Measurements from ENCODE around the gene ARCN1.
"Not testable (repeated sequence)": the region's sequence is repeated elsewhere in the genome, so short reads cannot be mapped to it uniquely, and the experiment has no call there.

Gene ARCN1

DNA sequence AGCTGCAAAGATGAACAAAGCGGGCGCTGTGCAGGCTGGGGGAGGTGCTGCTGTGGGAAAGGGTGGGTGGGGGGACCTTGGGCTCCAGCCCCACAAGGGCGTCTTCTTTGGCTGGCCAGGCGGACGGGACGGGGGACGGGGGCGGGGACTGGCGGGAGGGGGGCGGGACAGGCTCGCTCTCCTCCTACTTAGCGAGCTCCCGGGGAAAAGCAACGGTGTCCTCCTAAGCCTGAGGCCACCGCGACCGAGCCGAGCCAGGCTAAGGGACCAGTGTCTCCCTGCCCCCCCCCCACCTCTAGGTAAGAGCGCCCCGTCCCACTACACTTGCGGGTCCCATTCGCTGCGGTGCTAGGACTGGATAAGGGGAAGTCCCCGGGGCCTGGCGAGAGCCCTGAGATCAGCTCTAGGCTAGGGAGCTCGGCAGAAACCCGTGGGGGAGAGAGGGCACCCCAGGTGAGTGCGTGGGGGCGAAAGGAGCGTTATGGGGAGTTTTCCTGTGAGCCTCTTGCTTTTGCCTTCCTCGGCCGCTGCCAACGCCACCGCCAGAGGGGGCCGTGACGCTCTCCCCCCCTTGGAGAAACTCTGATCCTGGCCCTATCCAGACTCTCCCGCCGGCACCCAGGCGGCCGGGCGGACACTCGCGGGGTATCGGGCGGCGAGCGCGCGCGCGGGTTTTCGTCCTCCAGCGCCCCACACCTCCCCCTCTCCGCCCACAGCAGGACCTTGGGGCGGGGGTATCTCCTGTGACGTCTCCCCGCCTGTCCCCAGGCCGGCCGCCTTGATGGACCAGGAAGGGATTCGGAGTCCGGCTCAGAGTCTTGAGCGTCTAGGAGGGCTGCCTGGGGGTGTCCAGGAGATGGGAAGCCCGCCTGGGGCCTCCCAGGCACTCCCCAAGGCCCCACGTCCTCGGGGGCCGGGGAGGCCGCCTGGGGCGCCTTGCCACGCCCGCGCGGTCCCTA lies 35.5 kb downstream of the ARCN1 start, which contains the start of gene PHLDB1:
TSS of gene PHLDB1 (plus strand) at position 215 of the 959 bp plus-strand sequence. CDS start 6,222 bp downstream, outside the sequence.
- no peaks in the 10 kb centered on the region for H3K27me3 Mint-ChIP-seq
- peaks cover 2% of the 10 kb centered on the region for H3K36me3 Mint-ChIP-seq
- H3K4me1 Mint-ChIP-seq (ENCODE audit: low read depth), result peaks cover 19% of the 10 kb centered on the region
- no peaks in the 10 kb centered on the region for H3K9me3 Mint-ChIP-seq (ENCODE audit: low read depth)
- peak within 1 kb of the TSS; percentile 72 for H3K27ac Mint-ChIP-seq
- peak within 1 kb of the TSS; percentile 80 for H3K4me3 Mint-ChIP-seq

DNA sequence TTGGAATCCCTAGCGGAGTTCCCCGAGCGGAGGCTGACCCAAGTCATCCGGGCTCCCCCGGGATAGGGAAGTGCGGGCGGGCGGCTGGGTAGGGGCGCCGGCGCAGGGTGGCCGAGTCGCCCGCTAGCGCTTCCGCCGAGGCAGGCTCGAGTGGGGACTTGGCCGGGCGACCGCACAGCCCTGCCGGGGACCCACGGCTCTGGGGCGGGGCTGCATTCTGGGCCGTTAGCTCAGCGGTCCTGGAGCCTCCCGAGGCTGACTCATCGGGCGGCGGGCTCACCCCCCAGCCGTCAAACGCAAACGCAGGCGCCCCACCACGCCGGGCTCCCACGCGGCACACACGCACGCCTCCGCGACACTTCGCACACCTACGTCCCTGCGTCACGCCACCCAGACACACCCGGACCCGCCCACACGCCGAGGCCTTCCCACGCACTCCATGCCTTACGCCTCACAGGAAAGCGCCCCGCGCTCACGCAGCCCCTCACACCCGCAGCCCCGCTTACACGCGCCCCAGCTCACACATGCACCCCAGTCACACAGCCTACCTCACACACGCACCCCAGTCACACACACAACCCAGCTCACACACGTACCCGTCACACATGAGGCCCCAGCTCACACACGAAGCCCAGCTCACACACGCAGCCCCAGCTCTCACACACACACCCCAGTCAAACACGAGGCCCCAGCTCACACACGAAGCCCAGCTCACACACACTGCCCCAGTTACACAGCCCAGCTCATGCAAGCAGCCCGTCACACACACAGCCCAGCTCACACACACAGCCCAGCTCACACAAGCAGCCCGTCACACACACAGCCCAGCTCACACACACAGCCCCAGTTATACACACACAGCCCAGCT lies 36.4 kb downstream of the ARCN1 start:
- peak overlapping the region; percentile 75 for H3K27ac Mint-ChIP-seq
- no peaks in the 10 kb centered on the region for H3K9me3 Mint-ChIP-seq (ENCODE audit: low read depth)
- no peaks in the 10 kb centered on the region for H3K27me3 Mint-ChIP-seq
- no peaks in the 10 kb centered on the region for H3K36me3 Mint-ChIP-seq
- peaks cover 19% of the 10 kb centered on the region for H3K4me1 Mint-ChIP-seq (ENCODE audit: low read depth)
- H3K4me3 Mint-ChIP-seq, result peak overlapping the region; percentile 80

DNA sequence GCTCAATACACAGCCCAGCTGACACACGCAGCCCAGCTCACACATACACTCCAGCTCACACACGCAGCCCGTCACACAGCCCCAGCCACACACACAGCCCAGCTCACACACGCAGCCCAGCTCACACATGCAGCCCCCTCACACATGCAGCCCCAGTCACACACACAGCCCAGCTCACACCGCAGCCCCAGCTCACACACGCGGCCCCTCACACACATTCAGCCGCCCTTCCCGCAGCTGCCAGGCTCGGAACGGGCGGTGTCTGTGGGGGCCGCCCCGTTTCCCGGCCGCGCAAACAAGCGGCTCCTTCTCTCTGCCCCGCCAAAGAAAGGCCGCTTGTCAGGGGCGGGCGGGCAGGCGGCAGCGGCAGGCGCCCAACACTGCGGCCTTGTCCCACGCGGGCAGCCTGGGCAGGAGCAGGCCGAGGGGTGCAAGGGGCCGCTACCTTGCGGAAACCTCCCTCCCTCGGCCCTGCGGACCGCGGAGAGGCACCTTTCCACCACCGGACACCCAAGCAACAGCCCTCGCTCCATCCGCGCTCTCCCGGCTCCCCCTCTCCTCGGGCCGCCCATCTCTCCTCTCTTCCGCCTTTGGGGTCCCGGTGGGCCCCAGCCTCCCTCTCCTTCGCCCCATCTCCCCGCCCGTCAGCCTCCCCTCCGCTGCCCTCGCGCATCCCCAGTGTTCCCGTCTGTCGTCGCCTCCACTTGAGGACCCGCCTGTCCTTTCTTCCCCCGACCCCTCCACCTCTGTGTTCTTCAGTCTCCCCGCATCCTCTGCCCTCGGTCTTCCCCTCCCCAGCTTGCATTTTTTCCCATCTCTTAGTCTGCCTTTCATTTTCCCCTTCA lies 37.4 kb downstream of the ARCN1 start:
- H3K36me3 Mint-ChIP-seq, result no peaks in the 10 kb centered on the region
- peaks cover 19% of the 10 kb centered on the region for H3K4me1 Mint-ChIP-seq (ENCODE audit: low read depth)
- H3K4me3 Mint-ChIP-seq, result peak overlapping the region; percentile 81
- H3K9me3 Mint-ChIP-seq (ENCODE audit: low read depth), result no peaks in the 10 kb centered on the region
- peak overlapping the region; percentile 75 for H3K27ac Mint-ChIP-seq
- H3K27me3 Mint-ChIP-seq, result no peaks in the 10 kb centered on the region

DNA sequence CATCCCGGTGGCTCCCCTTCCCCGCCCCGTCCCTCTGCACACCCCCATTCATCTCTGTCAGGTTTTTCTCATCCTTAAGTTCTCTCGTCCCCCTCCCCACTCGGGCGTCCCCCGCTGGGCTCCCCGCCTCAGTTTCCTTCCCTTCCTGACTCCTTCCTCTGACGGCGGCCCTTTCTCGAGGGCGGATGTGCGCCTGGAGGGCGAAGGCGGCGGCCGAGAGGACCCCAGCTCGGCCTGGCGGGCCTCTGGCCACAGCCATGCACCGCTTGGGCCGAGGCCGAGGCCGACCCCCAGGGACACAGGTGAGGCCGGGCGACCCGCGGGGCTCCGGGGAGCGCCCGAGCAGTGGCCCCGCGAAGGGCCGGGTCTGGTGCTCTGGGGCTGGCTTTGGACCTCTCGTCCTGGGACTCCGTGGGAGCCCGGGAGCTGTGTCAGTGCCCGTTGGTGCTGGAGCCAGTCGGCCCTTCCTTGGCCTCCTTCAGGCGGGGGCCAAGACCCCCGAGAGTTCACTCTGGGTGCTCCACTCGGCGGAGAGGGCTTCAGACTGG lies 38.1 kb downstream of the ARCN1 start:
- no peaks in the 10 kb centered on the region for H3K27me3 Mint-ChIP-seq
- H3K27ac Mint-ChIP-seq, result peak overlapping the region; percentile 70
- peaks cover 19% of the 10 kb centered on the region for H3K4me1 Mint-ChIP-seq (ENCODE audit: low read depth)
- no peaks in the 10 kb centered on the region for H3K36me3 Mint-ChIP-seq
- peak overlapping the region; percentile 81 for H3K4me3 Mint-ChIP-seq
- no peaks in the 10 kb centered on the region for H3K9me3 Mint-ChIP-seq (ENCODE audit: low read depth)

DNA sequence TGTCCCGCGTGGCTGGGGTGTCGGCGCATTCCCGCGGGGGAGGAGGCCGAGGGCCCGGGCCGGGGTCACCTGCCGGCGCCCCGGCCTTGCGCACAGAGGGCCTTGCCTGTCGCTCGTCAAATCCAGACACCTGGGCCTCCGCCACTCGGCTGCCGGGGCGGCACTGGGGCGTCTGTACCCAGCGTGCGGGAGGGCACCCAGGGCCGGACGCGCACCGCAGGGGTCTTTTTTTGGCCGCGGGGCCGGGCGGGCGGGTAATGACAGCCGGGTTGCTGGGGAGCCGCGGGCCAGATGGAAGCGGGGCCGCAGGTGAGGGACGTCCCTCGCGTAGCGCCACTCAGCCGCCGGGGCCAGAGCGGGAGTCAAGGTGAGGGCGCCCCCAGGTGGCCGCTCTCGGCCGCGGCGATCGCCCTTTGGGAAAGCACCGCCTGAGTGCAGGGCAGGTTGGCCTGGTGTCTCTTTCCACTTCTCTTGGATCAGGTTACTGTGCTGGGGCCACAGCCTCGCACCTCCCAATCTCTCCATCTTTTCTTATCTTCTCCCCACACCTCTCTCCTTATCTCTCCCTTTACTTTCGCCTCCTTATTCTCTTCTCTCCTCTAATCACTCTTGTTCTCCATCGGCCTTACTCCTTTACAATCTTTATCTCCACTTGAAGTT lies 38.7 kb downstream of the ARCN1 start:
- no peaks in the 10 kb centered on the region for H3K27me3 Mint-ChIP-seq
- peaks cover 19% of the 10 kb centered on the region for H3K4me1 Mint-ChIP-seq (ENCODE audit: low read depth)
- H3K9me3 Mint-ChIP-seq (ENCODE audit: low read depth), result no peaks in the 10 kb centered on the region
- no peaks in the 10 kb centered on the region for H3K36me3 Mint-ChIP-seq
- H3K27ac Mint-ChIP-seq, result no peak overlapping the region
- peak overlapping the region; percentile 61 for H3K4me3 Mint-ChIP-seq

DNA sequence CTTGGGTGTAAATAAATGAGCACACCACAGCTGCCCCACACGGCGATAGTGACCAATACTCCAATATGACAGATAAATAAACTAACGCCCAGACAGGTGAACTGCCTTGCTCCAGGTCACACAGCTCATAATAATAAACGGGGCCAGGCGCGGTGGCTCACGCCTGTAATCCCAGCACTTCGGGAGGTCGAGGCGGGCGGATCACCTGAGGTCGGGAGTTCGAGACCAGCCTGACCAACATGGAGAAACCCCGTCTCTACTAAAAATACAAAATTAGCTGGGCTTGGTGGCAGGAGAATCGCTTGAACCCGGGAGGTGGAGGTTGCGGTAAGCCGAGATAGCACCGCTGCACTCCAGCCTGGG lies 39.2 kb downstream of the ARCN1 start:
- H3K27ac Mint-ChIP-seq; H3K9me3 Mint-ChIP-seq (ENCODE audit: low read depth); H3K27me3 Mint-ChIP-seq; H3K36me3 Mint-ChIP-seq: not testable (repeated sequence)
- H3K4me3 Mint-ChIP-seq, result peak overlapping the region; percentile 61
- peaks cover 19% of the 10 kb centered on the region for H3K4me1 Mint-ChIP-seq (ENCODE audit: low read depth)

DNA sequence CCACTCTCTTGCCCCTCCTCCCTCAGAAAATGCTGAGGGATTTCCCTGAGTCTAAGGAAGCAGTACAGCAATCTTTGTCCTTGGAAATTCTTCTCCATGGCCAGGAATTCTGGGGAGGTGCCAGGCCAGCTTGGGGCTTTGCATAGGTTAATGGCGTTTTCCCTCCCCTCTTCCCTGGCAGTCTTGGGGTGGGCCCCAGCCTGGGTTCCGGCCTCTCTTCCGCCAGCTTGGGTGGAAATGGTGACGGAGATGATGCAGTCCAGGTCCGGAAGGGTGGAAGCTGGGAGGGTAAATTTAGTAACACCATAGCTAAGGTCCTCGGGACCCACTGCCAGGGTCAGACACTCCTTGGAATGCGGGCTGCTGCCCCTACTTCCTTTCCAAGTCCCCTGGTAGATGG lies 40.2 kb downstream of the ARCN1 start:
- Mint-ChIP-seq H3K27ac (no peak overlapping the region), H3K4me3 (no peak overlapping the region), H3K27me3 (no peaks in the 10 kb centered on the region), H3K9me3 (ENCODE audit: low read depth) (no peaks in the 10 kb centered on the region), H3K4me1 (ENCODE audit: low read depth) (peaks cover 17% of the 10 kb centered on the region), H3K36me3 (no peaks in the 10 kb centered on the region)

DNA sequence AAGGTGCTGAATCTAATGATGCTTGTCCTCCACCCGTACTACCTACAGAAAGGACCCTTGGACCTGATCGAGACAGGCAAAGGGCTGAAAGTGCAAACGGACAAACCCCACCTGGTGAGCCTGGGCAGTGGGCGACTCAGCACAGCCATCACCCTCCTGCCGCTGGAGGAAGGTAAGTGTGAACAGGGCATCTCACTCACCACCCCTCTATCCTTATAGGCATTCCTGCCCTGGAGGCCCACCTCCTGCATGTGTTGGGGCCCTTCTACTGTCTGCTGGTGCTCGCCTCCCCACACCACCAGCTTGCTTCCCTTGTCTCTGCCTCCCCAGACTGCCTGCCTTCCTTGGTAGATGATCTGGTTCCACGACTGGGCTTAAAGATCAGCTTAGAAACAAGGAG lies 42.3 kb downstream of the ARCN1 start:
- Mint-ChIP-seq H3K27me3 (peaks cover 3% of the 10 kb centered on the region), H3K9me3 (ENCODE audit: low read depth) (no peaks in the 10 kb centered on the region), H3K27ac (no peak overlapping the region), H3K4me3 (no peak overlapping the region), H3K4me1 (ENCODE audit: low read depth) (peaks cover 7% of the 10 kb centered on the region), H3K36me3 (no peaks in the 10 kb centered on the region)

DNA sequence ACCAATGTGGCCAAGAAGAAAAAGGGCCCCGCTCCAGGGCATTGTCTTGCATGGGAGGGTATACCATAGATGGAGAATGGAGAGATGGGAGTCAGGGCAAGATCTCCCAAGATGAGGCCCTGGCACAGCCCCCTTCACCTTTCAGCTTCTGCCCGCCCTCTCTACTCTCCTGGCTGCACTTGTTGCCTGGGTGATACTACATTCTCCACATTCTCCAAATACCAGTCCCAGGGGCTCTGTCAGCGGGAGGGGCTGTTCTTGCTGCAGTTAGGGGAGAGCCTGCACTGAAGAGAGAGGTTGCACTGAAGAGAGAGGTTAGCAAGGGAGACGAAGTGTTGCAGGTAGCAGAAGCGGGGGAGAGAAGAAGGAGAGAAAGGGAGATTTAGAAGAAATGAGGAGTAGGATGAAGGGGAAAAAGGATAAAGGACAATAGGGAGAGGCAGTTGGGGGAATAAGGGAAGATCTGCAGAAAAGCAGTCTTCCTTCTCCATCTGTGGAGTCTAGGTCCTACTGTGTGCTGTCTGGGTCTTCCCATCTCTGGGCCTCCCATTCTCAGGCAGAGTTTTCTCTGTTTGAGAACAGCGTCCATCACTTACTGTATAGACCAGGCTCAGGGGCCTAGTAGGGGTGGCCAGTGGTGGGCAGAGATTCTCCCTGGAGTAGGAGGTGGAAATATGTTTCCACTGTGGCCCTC lies 43.2 kb downstream of the ARCN1 start:
- peaks cover 6% of the 10 kb centered on the region for H3K27me3 Mint-ChIP-seq
- no peaks in the 10 kb centered on the region for H3K9me3 Mint-ChIP-seq (ENCODE audit: low read depth)
- no peak overlapping the region for H3K4me3 Mint-ChIP-seq
- no peak overlapping the region for H3K27ac Mint-ChIP-seq
- peaks cover 3% of the 10 kb centered on the region for H3K36me3 Mint-ChIP-seq
- H3K4me1 Mint-ChIP-seq (ENCODE audit: low read depth), result peaks cover 8% of the 10 kb centered on the region

DNA sequence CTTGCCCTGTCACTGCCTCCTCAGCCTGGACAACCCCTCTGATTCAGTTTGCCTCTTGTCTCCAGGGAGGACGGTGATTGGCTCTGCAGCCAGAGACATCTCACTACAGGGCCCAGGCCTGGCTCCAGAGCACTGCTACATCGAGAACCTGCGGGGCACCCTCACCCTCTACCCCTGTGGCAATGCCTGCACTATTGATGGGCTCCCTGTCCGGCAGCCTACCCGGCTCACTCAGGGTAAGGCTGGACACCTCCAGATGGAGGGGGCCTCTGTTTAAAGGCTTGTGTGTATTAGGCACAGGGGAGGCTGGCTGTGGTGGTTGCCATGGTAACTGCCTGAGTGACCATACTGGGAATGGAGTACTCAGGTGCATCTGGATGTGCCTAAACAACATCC lies 43.8 kb downstream of the ARCN1 start:
- H3K4me3 Mint-ChIP-seq, result no peak overlapping the region
- H3K27ac Mint-ChIP-seq, result no peak overlapping the region
- peaks cover 11% of the 10 kb centered on the region for H3K4me1 Mint-ChIP-seq (ENCODE audit: low read depth)
- peaks cover 3% of the 10 kb centered on the region for H3K36me3 Mint-ChIP-seq
- peaks cover 6% of the 10 kb centered on the region for H3K27me3 Mint-ChIP-seq
- H3K9me3 Mint-ChIP-seq (ENCODE audit: low read depth), result no peaks in the 10 kb centered on the region

DNA sequence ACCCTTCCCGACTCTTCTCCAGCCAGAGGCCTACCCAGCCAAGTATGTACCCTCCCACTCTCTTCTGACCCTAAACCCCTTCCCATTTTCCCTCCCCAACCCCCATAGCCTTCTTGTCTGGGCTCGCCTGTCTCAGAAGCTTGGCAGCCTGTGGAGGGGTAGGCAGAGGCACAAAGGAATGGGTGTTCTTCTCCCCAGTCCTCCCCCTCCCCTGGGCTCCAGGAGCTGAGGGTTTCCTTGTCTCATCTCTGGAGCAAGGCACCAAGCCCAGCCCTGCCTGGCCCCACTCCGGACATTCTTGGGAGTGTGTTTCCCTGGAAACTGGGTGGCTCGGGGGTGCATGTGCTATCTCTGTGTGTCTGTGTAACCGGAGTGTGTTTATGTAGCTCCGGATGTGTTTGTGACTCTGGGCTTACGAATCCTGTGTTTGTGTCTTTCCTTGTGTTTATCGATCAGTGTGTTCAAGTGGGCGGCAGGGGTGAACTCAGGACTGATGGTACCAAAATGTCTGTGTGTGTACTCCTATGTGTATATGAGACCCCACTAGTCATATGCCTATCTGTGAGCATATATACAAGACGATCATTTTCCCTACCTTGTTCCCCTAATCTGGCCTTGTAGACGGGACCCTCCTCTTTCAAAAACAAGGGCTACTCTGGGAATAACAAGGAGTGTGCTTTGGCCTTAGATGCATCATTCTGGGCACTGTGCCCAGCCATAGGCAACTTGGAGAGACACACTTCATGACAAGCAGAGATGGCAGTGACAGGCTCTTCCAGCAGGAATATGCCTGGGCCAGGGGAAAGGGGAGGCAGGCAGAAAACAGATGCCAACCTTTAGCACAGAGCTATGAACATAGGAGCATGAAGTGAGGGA lies 46.1 kb downstream of the ARCN1 start:
- Mint-ChIP-seq H3K27me3 (peaks cover 6% of the 10 kb centered on the region), H3K27ac (no peak overlapping the region), H3K4me1 (ENCODE audit: low read depth) (peaks cover 9% of the 10 kb centered on the region), H3K4me3 (no peak overlapping the region), H3K36me3 (peaks cover 3% of the 10 kb centered on the region), H3K9me3 (ENCODE audit: low read depth) (no peaks in the 10 kb centered on the region)

DNA sequence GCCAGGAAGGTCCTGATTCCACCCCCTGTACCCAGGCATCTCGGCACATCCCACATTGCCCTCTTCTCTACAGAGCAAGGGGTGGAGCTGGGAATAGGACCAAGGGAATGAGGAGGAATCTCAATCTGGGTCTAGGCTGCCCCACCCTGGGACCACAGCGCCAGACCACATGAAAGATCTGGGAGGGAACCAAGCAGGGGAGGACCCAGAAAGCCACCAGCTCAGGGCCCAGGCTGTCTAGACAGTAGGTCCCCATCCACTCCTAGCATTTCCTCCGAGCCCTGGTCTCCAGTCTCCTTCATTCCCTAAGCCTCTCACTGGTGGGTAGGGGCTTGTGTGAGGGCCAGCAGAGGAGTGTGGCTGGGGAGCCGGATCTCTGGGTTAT lies 46.8 kb downstream of the ARCN1 start:
- Mint-ChIP-seq H3K4me3 (no peak overlapping the region), H3K27me3 (peaks cover 6% of the 10 kb centered on the region), H3K36me3 (peaks cover 3% of the 10 kb centered on the region), H3K27ac (no peak overlapping the region), H3K9me3 (ENCODE audit: low read depth) (no peaks in the 10 kb centered on the region), H3K4me1 (ENCODE audit: low read depth) (peaks cover 9% of the 10 kb centered on the region)

Measured in activated naive CD8-positive, alpha-beta T cell (primary cell).